ENCODE measurements around the gene GTF2A1L. TPM values are rescaled to one million over a fixed set of nuclear protein-coding genes. Genes with fewer than 3 reads are reported as not detected.

Gene GTF2A1L
- polyA plus RNA-seq, 1 donor, result 0.33 TPM

DNA sequence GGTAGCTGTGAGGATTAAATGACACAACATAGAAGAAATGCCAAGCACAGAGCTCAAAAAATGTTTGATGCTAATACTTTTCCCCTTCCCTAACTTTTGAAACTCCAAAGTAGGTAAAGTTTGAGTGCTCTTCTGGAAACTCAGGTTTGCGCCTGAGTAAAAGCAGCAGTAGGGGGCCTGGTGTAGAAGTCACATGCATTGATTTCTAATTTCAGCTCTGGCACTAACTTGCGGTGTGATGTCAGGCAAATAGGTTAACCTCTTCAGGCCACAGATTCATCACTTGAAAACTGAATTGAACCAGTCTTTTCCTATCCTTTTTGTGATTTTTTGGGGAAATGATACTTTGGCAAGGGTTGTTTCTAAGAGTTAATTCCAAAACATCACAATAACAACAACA is 110.6 kb downstream of the GTF2A1L start:
- no peaks in the 10 kb centered on the region for H3K4me1 ChIP-seq (ENCODE audit: control insufficient read depth, insufficient read depth, low read length)
- H3K36me3 ChIP-seq (ENCODE audit: control insufficient read depth, insufficient read depth, low read length), result no peaks in the 10 kb centered on the region
- H3K27me3 ChIP-seq (ENCODE audit: control insufficient read depth, insufficient read depth, low read length), result peaks cover 14% of the 10 kb centered on the region
- no CpG with 5 or more reads among the region's 2 CpGs for WGBS (ENCODE audit: insufficient coverage, low lambda C conversion rate)
- H3K27ac ChIP-seq (ENCODE audit: low read length), result no peak overlapping the region
- no peaks in the 10 kb centered on the region for H3K9me3 ChIP-seq (ENCODE audit: control insufficient read depth, low read depth, low read length)
- DNase-seq, result no peak
- H3K4me3 ChIP-seq (ENCODE audit: low read length), result no peak overlapping the region

DNA sequence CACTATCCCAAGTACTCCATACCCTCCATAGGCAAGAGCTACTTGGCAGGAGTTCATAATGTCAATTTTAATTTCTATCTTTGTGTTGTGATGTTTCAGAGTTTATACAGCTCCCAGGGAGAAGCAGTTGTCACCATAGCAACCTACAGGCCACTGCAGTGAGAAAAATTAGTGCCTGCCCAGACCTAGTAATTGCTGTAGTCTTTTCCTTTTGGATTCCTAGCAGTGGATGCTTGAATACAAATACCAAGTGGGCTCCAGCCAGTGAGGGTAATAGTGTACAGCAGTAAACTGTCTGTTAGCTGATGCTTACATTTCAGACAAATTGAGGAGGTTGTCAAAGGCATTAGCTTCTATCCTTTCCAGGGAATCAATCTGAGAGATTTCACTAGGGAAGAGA is 111.2 kb downstream of the GTF2A1L start:
- H3K4me3 ChIP-seq (ENCODE audit: low read length), result no peak overlapping the region
- no peak for DNase-seq
- peaks cover 15% of the 10 kb centered on the region for H3K27me3 ChIP-seq (ENCODE audit: control insufficient read depth, insufficient read depth, low read length)
- no peak overlapping the region for H3K27ac ChIP-seq (ENCODE audit: low read length)
- H3K4me1 ChIP-seq (ENCODE audit: control insufficient read depth, insufficient read depth, low read length), result no peaks in the 10 kb centered on the region
- H3K36me3 ChIP-seq (ENCODE audit: control insufficient read depth, insufficient read depth, low read length), result no peaks in the 10 kb centered on the region
- no peaks in the 10 kb centered on the region for H3K9me3 ChIP-seq (ENCODE audit: control insufficient read depth, low read depth, low read length)

Other genes starting within 250 kb of the GTF2A1L start
- 29.0 TPM for gene PPP1R21, start 177.1 kb upstream of the GTF2A1L start, polyA plus RNA-seq
- 10.1 TPM for gene STON1, start 87.7 kb upstream of the GTF2A1L start, polyA plus RNA-seq
- gene LHCGR, start 137.9 kb downstream of the GTF2A1L start, polyA plus RNA-seq, result 0.03 TPM